ENCODE data around the gene SPC25.
"Not testable (repeated sequence)": the region's sequence is repeated elsewhere in the genome, so short reads cannot be mapped to it uniquely, and the experiment has no call there.

DNA sequence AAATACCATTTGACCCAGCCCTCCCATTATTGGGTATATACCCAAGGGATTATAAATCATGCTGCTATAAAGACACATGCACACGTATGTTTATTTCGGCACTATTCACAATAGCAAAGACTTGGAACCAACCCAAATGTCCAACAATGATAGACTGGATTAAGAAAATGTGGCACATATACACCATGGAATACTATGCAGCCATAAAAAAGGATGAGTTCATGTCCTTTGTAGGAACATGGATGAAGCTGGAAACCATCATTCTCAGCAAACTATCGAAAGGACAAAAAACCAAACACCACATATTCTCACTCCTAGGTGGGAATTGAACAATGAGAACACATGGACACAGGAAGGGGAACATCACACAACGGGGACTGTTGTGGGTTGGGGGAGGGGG lies 19.4 kb downstream of the SPC25 start:
- TF ChIP-seq CEBPB (IDR thresholded peaks at IDR 0.05; ENCODE audit: low read depth); ELF1 (IDR thresholded peaks at IDR 0.05; ENCODE audit: borderline replicate concordance, low read depth); SP1 (IDR thresholded peaks at IDR 0.05; ENCODE audit: low read depth); RAD21 (IDR thresholded peaks at IDR 0.05; ENCODE audit: low read depth); TCF7L2 (IDR thresholded peaks at IDR 0.05; ENCODE audit: borderline replicate concordance, extremely low read depth, insufficient read depth, insufficient read length); POLR2AphosphoS5 (IDR thresholded peaks at IDR 0.05; ENCODE audit: low read depth, low read length); POLR2A (IDR thresholded peaks at IDR 0.05; ENCODE audit: borderline replicate concordance, extremely low read depth, insufficient read depth, insufficient read length); EZH2 (IDR thresholded peaks at IDR 0.05); SIN3A (IDR thresholded peaks at IDR 0.05; ENCODE audit: low read depth): not testable (repeated sequence)
- TF ChIP-seq, protein P1, sequence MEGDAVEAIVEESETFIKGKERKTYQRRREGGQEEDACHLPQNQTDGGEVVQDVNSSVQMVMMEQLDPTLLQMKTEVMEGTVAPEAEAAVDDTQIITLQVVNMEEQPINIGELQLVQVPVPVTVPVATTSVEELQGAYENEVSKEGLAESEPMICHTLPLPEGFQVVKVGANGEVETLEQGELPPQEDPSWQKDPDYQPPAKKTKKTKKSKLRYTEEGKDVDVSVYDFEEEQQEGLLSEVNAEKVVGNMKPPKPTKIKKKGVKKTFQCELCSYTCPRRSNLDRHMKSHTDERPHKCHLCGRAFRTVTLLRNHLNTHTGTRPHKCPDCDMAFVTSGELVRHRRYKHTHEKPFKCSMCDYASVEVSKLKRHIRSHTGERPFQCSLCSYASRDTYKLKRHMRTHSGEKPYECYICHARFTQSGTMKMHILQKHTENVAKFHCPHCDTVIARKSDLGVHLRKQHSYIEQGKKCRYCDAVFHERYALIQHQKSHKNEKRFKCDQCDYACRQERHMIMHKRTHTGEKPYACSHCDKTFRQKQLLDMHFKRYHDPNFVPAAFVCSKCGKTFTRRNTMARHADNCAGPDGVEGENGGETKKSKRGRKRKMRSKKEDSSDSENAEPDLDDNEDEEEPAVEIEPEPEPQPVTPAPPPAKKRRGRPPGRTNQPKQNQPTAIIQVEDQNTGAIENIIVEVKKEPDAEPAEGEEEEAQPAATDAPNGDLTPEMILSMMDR (IDR thresholded peaks at IDR 0.05 in 2 of 3, conservative IDR thresholded peaks at IDR 0.05 in 1 of 3; ENCODE audit: borderline replicate concordance in 1 of 3, insufficient read depth in 1 of 3, low read depth in 2 of 3, low read length in 2 of 3): not testable (repeated sequence)
- TF ChIP-seq, protein P2, sequence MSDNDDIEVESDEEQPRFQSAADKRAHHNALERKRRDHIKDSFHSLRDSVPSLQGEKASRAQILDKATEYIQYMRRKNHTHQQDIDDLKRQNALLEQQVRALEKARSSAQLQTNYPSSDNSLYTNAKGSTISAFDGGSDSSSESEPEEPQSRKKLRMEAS (IDR thresholded peaks at IDR 0.05): not testable (repeated sequence)
- TF ChIP-seq, protein P3, sequence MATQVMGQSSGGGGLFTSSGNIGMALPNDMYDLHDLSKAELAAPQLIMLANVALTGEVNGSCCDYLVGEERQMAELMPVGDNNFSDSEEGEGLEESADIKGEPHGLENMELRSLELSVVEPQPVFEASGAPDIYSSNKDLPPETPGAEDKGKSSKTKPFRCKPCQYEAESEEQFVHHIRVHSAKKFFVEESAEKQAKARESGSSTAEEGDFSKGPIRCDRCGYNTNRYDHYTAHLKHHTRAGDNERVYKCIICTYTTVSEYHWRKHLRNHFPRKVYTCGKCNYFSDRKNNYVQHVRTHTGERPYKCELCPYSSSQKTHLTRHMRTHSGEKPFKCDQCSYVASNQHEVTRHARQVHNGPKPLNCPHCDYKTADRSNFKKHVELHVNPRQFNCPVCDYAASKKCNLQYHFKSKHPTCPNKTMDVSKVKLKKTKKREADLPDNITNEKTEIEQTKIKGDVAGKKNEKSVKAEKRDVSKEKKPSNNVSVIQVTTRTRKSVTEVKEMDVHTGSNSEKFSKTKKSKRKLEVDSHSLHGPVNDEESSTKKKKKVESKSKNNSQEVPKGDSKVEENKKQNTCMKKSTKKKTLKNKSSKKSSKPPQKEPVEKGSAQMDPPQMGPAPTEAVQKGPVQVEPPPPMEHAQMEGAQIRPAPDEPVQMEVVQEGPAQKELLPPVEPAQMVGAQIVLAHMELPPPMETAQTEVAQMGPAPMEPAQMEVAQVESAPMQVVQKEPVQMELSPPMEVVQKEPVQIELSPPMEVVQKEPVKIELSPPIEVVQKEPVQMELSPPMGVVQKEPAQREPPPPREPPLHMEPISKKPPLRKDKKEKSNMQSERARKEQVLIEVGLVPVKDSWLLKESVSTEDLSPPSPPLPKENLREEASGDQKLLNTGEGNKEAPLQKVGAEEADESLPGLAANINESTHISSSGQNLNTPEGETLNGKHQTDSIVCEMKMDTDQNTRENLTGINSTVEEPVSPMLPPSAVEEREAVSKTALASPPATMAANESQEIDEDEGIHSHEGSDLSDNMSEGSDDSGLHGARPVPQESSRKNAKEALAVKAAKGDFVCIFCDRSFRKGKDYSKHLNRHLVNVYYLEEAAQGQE (IDR thresholded peaks at IDR 0.05; ENCODE audit: low read depth): not testable (repeated sequence)

All from HCT116 (cell line).